GM19023 (cell line): ENCODE data around the gene FAM219B.

ENCODE experiments used
- ATAC-seq: cut with Tn5 transposase; IDR thresholded peaks from one replicate; pipeline ENCODE4 v1.9.1; 2021; ENCODE audit warnings: mild to moderate bottlenecking, moderate library complexity; ENCODE audit not compliant: unreplicated experiment

The FAM219B gene

DNA sequence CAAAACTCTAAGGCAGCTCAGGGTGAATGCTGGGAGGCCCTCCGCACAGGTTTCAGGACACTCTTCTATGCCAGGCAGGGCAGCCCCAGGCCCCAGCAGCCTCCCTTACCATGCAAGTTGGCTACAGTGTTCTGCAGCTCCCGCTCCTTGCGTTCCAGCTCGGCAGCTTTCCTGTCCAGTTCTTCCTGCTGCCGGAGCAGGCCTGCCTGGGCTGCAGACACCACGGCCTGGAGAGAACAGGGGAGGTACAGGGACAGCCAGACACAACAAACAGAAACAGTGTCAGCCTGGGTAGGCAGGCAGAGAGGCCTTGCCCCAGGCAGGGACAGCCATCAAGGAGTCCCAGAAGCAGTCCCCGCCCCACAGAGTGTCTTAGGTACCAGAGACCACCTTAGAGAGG, 54.7 kb downstream of the FAM219B start:
- ATAC-seq = no peak

DNA sequence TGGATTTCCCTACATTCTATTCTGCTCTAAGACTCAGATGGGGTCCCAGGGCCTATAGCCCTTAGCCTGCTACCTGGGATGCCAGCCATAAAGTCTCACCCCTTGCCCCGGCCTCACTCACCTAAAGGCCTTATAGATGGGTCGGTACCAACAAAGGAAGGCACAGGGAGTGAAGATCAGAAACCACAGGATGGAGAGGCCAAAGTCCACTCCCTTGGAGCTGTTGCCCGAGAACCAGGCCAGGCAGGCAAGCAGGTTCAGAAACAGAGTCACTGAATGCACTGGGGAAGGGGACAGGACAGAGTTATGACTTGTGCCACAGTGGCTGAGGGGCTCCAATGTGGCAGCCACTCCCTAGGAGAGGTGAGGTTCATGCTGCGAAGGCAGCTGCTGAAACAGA, 56.3 kb downstream of the FAM219B start:
- no peak for ATAC-seq
